NT2/D1 (cell line): ENCODE results near the gene CITED4.
A peak's percentile ranks its signal among the peaks of the same experiment; 100 is the strongest.

Experiments used
- DNase-seq: peaks from one replicate; pipeline ENCODE4 v3.0.0-alpha.2; 2011; ENCODE audit warnings: low read depth, low spot score
- H3K27me3 ChIP-seq: 2 replicates; pipeline ENCODE4 v1.6.0; 2011; ENCODE audit warnings: mild to moderate bottlenecking; ENCODE audit not compliant: insufficient read length, insufficient read depth
- H3K36me3 ChIP-seq: 2 replicates; pipeline ENCODE4 v1.6.1; 2011; ENCODE audit warnings: mild to moderate bottlenecking, low read length, mixed read lengths; ENCODE audit not compliant: insufficient read depth, insufficient read length
- H3K4me1 ChIP-seq: 2 replicates; pipeline ENCODE4 v1.5.1; 2011; ENCODE audit not compliant: insufficient read depth, insufficient read length
- H3K4me3 ChIP-seq: 2 replicates; pipeline ENCODE4 v1.5.1; 2011; ENCODE audit warnings: low read depth; ENCODE audit not compliant: insufficient read length
- H3K9ac ChIP-seq: 2 replicates; pipeline ENCODE4 v1.6.0; 2011; ENCODE audit warnings: low read depth; ENCODE audit not compliant: insufficient read length
- H3K9me3 ChIP-seq: 2 replicates; pipeline ENCODE4 v1.5.1; 2011; ENCODE audit warnings: mild to moderate bottlenecking, low read length; ENCODE audit not compliant: insufficient read depth
- SUZ12 ChIP-seq: IDR thresholded peaks from 2 replicates; pipeline ENCODE4 v1.6.1; 2011; ENCODE audit not compliant: insufficient read length, insufficient read depth; ENCODE audit errors: extremely low read depth
- YY1 ChIP-seq: IDR thresholded peaks from 2 replicates; pipeline ENCODE4 v1.6.1; 2011; ENCODE audit not compliant: insufficient read length, insufficient read depth
- ZNF274 ChIP-seq: IDR thresholded peaks from 2 replicates; pipeline ENCODE4 v1.6.1; 2011; ENCODE audit warnings: mild to moderate bottlenecking, low read depth, low read length

The CITED4 gene

DNA sequence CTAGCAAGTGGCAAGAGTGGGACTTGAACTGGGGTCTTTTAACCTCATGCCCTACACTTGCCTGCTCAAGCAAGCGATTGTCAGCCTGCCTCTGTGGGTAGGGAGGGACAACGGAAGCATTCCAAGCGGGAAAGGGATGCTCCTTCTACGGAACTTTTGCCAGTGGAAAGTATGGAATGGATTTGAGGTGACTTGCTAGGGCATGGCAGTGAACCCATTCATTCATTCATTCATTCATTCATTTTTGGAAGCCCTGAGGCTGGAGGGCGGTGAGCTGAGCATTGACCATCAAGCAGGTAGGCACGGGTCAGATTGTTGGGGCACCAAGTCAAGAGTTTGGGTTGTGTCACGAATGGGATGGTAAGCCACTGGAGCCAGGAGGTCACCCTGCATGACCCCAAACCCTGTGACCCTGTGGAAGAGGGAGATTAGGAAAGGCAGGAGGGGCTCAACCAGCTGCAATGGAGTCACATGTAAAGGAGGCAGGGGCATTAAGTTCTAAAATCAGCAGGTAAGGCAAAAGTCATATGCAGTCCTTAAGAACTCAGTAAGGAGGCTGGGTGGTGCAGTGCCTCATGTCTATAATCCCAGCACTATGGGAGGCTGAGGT lies 11.8 kb upstream of the CITED4 start:
- Histone ChIP-seq H3K9me3 (peaks cover 25% of the 10 kb centered on the region), H3K9ac (no peak overlapping the region), H3K27me3 (no peaks in the 10 kb centered on the region), H3K4me3 (no peak overlapping the region), H3K36me3 (no peaks in the 10 kb centered on the region), H3K4me1 (peaks cover 5% of the 10 kb centered on the region)
- TF ChIP-seq YY1, result no peak
- DNase-seq, result no peak

DNA sequence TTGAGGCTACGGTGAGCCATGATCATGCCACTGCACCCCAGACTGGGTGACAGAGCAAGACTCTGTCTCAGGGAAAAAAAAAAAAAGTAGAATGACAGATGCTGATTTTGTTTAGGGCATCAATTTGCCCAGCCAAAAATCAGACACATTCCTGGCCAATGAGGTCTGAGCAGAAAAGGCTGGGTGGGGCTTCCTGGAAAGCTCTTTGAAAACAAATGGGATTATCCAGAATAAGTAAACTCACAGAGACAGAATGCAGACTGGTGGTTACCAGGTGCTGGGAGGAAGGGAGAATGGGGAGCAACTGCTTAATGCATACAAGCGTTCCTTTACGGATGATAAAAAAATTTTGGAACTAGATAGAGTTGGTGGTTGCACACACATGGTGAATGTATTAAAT lies 10.1 kb upstream of the CITED4 start:
- DNase-seq, result no peak
- H3K4me1 ChIP-seq, result no peaks in the 10 kb centered on the region
- H3K9me3 ChIP-seq, result peaks cover 25% of the 10 kb centered on the region
- H3K9ac ChIP-seq, result no peak overlapping the region
- H3K4me3 ChIP-seq, result no peak overlapping the region
- no peaks in the 10 kb centered on the region for H3K36me3 ChIP-seq
- H3K27me3 ChIP-seq, result no peaks in the 10 kb centered on the region
- TF ChIP-seq SUZ12 (no peak), ZNF274 (no peak), YY1 (no peak)

DNA sequence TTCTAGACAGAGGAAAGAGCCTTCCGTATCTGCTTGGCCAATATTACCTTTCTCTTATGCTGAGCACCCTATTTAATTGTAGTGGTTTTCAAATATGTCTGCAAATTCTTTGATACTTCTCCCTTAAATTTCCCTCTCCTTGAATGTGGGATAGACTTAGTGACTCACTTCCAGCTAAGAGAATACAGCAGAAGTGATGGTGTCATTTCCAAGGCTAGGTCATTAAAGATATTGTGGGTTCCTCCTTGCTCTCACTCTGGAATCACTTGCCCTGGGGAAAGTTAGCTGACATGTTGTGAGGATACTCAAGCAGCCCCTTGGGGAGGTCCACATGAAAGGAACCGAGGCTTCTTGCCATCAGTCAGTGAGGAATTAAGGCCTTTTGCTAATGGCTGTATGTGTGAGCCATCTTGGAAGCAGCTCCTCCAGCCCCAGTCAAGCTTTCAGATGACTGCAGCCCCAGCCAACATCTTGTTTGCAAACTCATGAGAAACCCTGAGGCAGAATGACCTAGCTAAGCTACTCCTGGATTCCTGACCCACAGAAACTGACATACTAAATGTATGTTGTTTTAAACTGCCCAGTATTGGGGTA lies 8.1 kb upstream of the CITED4 start:
- H3K4me3 ChIP-seq, result no peak overlapping the region
- peaks cover 6% of the 10 kb centered on the region for H3K4me1 ChIP-seq
- H3K36me3 ChIP-seq, result no peaks in the 10 kb centered on the region
- DNase-seq, result no peak
- H3K9me3 ChIP-seq, result peaks cover 11% of the 10 kb centered on the region
- TF ChIP-seq ZNF274 (no peak), YY1 (no peak), SUZ12 (no peak)
- no peak overlapping the region for H3K9ac ChIP-seq
- no peaks in the 10 kb centered on the region for H3K27me3 ChIP-seq

DNA sequence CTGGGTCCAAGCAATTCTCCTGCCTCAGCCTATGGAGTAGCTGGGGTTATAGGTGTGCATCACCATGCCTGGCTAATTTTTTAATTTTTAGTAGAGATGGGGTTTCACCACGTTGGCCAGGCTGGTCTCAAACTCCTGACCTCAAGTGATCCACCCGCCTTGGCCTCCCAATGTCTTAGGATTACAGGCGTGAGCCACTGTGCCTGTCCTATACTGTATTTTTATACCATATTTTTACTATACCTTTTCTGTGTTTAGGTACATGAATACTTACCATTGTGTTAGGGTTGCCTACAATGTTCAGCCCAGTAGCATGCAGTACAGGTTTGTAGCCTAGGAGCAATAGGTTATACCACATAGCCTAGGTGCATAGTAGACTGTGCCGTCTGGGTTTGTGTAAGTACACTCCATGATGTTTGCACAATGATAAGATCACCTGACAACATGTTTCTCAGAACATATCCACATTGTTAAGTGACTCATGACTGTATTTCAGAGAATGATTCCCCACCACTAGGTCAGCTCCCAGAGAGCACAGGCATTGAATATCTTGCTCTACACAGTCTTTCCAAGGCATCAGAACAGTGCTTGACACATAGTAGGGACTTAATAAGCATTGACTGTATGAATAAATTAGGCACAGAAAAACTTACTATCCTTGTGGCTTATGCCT lies 6.0 kb upstream of the CITED4 start:
- Histone ChIP-seq H3K4me3 (no peak overlapping the region), H3K4me1 (peaks cover 9% of the 10 kb centered on the region), H3K27me3 (no peaks in the 10 kb centered on the region), H3K9ac (no peak overlapping the region), H3K36me3 (no peaks in the 10 kb centered on the region), H3K9me3 (peaks cover 11% of the 10 kb centered on the region)
- no peak for DNase-seq
- no peak for TF ChIP-seq YY1
- no peak for TF ChIP-seq SUZ12
- TF ChIP-seq ZNF274, result no peak

DNA sequence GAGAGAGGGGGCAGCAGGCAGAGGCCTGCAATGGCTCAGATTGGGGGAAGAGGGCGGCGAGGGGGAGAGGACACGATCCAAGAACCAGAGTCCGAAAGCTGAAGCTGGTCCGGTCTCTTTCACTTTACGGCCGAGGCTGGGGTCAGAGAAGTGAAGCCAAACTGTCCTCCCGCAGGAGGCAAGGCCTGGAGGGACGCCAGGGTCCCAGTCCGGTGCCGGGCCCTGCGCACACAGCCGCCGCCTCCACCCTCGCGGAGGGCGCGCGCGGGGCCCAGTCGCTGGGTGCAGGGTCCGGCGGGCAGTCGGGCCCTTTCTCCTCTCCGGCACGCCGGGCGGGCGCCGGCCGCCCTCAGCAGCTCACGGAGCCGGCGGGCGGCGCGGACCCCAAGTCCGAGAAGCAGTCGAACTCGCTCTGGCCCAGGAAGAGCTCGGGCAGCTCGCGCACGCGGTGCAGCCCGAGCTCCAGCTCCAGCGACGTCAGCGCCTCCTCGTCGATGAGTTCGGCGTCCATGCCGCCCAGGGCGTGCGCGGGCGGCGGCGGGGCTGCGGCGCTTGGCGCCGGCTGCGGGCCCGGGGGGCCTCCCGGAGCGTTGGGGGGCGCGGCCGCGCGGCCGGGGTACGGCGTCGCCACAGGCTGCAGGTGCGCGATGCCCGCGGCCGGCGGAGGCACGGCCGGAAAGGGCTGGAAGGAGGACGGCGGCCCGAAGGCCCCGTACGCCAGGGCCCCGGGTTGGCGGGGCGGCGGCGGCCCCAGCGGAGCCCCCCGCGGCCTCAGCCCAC lies 749 bp downstream of the CITED4 start:
- H3K9me3 ChIP-seq, result no peaks in the 10 kb centered on the region
- DNase-seq, result no peak
- peak overlapping the region; percentile 63 for H3K4me3 ChIP-seq
- H3K27me3 ChIP-seq, result peaks cover 28% of the 10 kb centered on the region
- H3K9ac ChIP-seq, result peak overlapping the region; percentile 84
- peaks cover 32% of the 10 kb centered on the region for H3K4me1 ChIP-seq
- H3K36me3 ChIP-seq, result no peaks in the 10 kb centered on the region
- TF ChIP-seq SUZ12 (no peak), ZNF274 (no peak), YY1 (no peak)

DNA sequence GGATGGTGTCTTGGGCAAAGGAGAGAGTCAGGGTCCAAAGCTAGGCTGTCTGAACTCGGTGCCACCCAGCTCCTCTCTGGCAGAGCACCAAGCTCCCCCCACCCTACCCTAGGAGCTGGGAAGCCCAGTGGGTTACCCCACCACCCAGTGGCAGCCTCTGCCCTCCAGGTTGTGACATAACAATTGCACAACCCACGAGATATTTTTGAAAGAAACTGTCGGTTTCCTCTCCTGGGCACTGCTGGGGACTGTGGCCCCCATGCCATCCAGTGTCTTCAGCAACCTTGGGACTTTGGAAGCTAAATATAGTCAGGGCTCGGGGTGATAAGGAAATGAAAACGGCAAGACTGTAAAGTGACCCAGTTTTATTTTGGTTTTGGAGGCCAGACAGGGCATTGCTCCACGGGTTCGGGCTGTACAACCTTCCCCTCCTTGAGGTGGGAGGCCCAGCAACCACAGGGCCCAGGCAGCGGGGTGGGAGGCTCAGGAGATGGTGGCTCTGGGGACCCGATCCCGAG lies 1.4 kb downstream of the CITED4 start:
- Histone ChIP-seq H3K27me3 (peaks cover 28% of the 10 kb centered on the region), H3K4me1 (peaks cover 26% of the 10 kb centered on the region), H3K9me3 (no peaks in the 10 kb centered on the region), H3K4me3 (peak overlapping the region; percentile 63), H3K9ac (peak overlapping the region; percentile 84), H3K36me3 (no peaks in the 10 kb centered on the region)
- DNase-seq, result no peak
- TF ChIP-seq ZNF274 (no peak), YY1 (no peak), SUZ12 (no peak)

DNA sequence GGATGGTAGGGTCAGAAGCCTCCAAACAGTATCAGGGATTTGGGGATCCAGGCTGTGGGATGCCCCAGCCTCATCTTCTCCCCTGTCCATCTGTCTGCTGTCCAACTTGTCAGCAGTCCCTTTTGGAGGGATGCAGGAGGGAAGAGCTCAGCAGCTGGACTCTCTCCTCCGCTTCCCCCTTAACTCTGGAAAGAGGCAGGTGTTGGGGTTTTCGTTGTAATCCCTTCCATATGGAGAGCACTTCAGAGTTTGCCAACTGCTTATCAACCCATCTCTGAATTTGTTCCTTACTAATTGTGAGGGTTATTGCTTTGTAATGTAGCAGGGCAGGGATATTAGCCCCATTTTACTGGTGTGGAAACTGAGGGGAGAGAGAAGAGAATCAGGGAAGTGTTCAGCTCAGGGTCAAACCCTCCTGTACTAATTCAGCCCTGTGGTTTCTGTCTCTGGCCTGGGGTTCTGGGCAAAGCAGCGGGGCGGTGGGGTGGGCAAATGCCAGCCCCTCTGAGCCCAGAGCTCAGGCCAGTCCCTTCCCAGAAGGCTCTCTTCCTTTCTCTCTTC lies 3.2 kb downstream of the CITED4 start:
- peaks cover 24% of the 10 kb centered on the region for H3K4me1 ChIP-seq
- no peak overlapping the region for H3K4me3 ChIP-seq
- H3K36me3 ChIP-seq, result no peaks in the 10 kb centered on the region
- TF ChIP-seq ZNF274, result no peak
- no peak for TF ChIP-seq YY1
- TF ChIP-seq SUZ12, result no peak
- no peaks in the 10 kb centered on the region for H3K9me3 ChIP-seq
- H3K27me3 ChIP-seq, result peaks cover 28% of the 10 kb centered on the region
- H3K9ac ChIP-seq, result no peak overlapping the region
- no peak for DNase-seq
